Smooth muscle cell (in vitro differentiated cells): ENCODE data around the gene RHOT2. TPM values are rescaled to one million over a fixed set of nuclear protein-coding genes. Genes with fewer than 3 reads are reported as not detected.
A peak's percentile ranks its signal among the peaks of the same experiment; 100 is the strongest.

Source experiments
- DNase-seq: peaks from one replicate; lab custom pipeline; 2025; ENCODE audit not compliant: unreplicated experiment; lab: John Stamatoyannopoulos, UW
- H2AFZ ChIP-seq: fragments of 200-600 bp; sonication (generic); 2 replicates; pipeline ENCODE4 v1.6.0; 2016; ENCODE audit warnings: antibody characterized with exemption, low read depth, mild to moderate bottlenecking
- H3F3A ChIP-seq: fragments of 200-600 bp; sonication (generic); 2 replicates; pipeline ENCODE4 v1.6.0; 2017; ENCODE audit warnings: antibody characterized with exemption, low read depth
- H3K27ac ChIP-seq: fragments of 200-600 bp; sonication (generic); 2 replicates; pipeline ENCODE4 v1.5.1; 2016; ENCODE audit warnings: low read depth, mild to moderate bottlenecking
- H3K27me3 ChIP-seq: fragments of 200-600 bp; sonication (generic); 2 replicates; pipeline ENCODE4 v1.6.1; 2016; ENCODE audit warnings: low read depth, mild to moderate bottlenecking
- H3K36me3 ChIP-seq: fragments of 200-600 bp; sonication (generic); 2 replicates; pipeline ENCODE4 v1.5.1; 2016; ENCODE audit warnings: low read depth
- H3K4me1 ChIP-seq: fragments of 200-600 bp; sonication (generic); 2 replicates; pipeline ENCODE4 v1.5.1; 2016; ENCODE audit warnings: low read depth
- H3K4me2 ChIP-seq: fragments of 200-600 bp; sonication (generic); 2 replicates; pipeline ENCODE4 v1.6.0; 2016; ENCODE audit warnings: mild to moderate bottlenecking
- H3K4me3 ChIP-seq: fragments of 200-600 bp; sonication (generic); 2 replicates; pipeline ENCODE4 v1.5.1; 2016; ENCODE audit warnings: mild to moderate bottlenecking
- H3K79me2 ChIP-seq: fragments of 200-600 bp; sonication (generic); 2 replicates; pipeline ENCODE4 v1.6.0; 2016; ENCODE audit warnings: low read depth, mild to moderate bottlenecking
- H3K9ac ChIP-seq: fragments of 200-600 bp; sonication (generic); 2 replicates; pipeline ENCODE4 v1.6.0; 2016; ENCODE audit warnings: low read depth
- H3K9me3 ChIP-seq: fragments of 200-600 bp; sonication (generic); replicated peaks from 2 replicates; pipeline ENCODE4 v1.5.1; 2016; ENCODE audit warnings: low read depth
- H4K20me1 ChIP-seq: fragments of 200-600 bp; sonication (generic); 2 replicates; pipeline ENCODE4 v1.6.0; 2016; ENCODE audit warnings: low read depth
- WGBS: methylation state at CpG from one replicate; pipeline ENCODE4 v1.1.7; 2016; ENCODE audit warnings: low lambda C conversion rate; 5-methylcytosine and 5-hydroxymethylcytosine counted together
- polyA plus RNA-seq: library from polyadenylated mRNA; unstranded; fragments of >200 nt; fragmentation: Nextera tagmentation; extraction: Ambion mirVana; gene quantifications from 2 replicates; pipeline ENCODE4 v1.2.1, GENCODE V29; 2016
- total RNA-seq: library from RNA; depleted of rRNA; stranded (reverse); fragments of >200 nt; gene quantifications from 2 replicates; pipeline ENCODE4 v1.2.3, GENCODE V29; 2014
- TF ChIP-seq, protein P1 (sequence below): fragments of 200-600 bp; sonication (generic); IDR thresholded peaks from 2 replicates; pipeline ENCODE4 v1.5.1; 2017; ENCODE audit warnings: borderline replicate concordance, mild to moderate bottlenecking, antibody characterized with exemption; ENCODE audit not compliant: insufficient read depth, poor library complexity, severe bottlenecking

The RHOT2 gene
- total and polyA plus RNA-seq, 2 experiments from 2014 or later, result 41.4 to 148 TPM

DNA sequence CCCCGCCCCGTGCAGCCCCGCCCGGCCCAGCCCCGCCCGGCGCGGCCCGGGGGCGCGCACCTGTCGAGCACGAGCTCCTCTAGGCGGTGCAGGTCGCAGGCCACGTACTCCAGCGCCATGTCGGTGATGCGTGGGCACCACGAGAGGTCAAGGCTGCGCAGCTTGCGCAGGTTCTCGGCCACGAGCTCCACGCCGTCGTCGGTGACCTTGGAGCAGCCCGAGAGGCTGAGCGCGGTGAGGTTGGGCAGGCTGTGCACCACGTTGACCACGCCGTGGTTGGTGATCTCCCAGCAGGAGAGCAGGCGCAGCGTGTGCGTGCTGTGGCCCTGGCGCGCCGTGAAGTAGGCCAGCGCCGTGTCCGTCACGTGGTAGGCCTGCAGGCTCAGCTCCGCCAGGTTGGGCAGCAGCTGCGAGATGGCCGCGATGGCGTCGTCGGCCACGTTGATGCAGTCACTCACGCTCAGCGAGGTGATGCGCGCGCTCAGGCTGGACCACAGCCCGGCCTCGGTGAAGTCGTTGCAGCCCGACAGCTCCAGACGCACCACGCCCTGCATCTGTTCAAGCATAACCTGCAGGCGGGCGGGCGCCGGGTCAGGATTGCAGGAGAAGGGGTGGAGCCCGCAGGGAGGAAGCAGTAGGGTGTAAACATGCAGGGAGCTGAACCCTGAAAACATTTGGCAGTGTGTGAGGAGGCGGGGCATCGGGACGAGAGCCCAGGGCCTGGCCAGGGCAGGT, 27.6 kb downstream of the RHOT2 start:
- Histone ChIP-seq H3K27me3 (peaks cover 83% of the 10 kb centered on the region), H3K4me2 (peak overlapping the region; percentile 31), H4K20me1 (no peaks in the 10 kb centered on the region), H3K4me3 (no peak overlapping the region), H3F3A (no peaks in the 10 kb centered on the region), H3K9ac (no peak overlapping the region), H3K9me3 (no peaks in the 10 kb centered on the region), H3K36me3 (no peaks in the 10 kb centered on the region), H3K4me1 (peaks cover 6% of the 10 kb centered on the region), H2AFZ (no peak overlapping the region), H3K79me2 (no peaks in the 10 kb centered on the region), H3K27ac (no peak overlapping the region)
- DNase-seq, result no peak
- WGBS, result 15% methylated on average over 60 of the region's 71 CpGs
- TF ChIP-seq, protein P1, sequence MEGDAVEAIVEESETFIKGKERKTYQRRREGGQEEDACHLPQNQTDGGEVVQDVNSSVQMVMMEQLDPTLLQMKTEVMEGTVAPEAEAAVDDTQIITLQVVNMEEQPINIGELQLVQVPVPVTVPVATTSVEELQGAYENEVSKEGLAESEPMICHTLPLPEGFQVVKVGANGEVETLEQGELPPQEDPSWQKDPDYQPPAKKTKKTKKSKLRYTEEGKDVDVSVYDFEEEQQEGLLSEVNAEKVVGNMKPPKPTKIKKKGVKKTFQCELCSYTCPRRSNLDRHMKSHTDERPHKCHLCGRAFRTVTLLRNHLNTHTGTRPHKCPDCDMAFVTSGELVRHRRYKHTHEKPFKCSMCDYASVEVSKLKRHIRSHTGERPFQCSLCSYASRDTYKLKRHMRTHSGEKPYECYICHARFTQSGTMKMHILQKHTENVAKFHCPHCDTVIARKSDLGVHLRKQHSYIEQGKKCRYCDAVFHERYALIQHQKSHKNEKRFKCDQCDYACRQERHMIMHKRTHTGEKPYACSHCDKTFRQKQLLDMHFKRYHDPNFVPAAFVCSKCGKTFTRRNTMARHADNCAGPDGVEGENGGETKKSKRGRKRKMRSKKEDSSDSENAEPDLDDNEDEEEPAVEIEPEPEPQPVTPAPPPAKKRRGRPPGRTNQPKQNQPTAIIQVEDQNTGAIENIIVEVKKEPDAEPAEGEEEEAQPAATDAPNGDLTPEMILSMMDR, result no peak

- no peak overlapping the region for H3K4me2 ChIP-seq
- H3K9ac ChIP-seq, result no peak overlapping the region
- WGBS, result 86% methylated on average over 19 of the region's 19 CpGs
- H4K20me1 ChIP-seq, result peaks cover 7% of the 10 kb centered on the region
- H2AFZ ChIP-seq, result no peak overlapping the region
- peaks cover 6% of the 10 kb centered on the region for H3K4me1 ChIP-seq
- DNase-seq, result no peak
- no peak overlapping the region for H3K4me3 ChIP-seq
- no peaks in the 10 kb centered on the region for H3F3A ChIP-seq
- H3K9me3 ChIP-seq, result no peaks in the 10 kb centered on the region
- H3K27me3 ChIP-seq, result peaks cover 88% of the 10 kb centered on the region
- no peak overlapping the region for H3K27ac ChIP-seq
- TF ChIP-seq, protein P1, result no peak
- no peaks in the 10 kb centered on the region for H3K36me3 ChIP-seq
- no peaks in the 10 kb centered on the region for H3K79me2 ChIP-seq
These were observed 31.2 kb downstream of the RHOT2 start for GRCh38 chr16:698911-699671.

GRCh38 chr16:700684-701584, 33.0 kb downstream of the RHOT2 start:
- no peaks in the 10 kb centered on the region for H3K36me3 ChIP-seq
- no peaks in the 10 kb centered on the region for H3K4me1 ChIP-seq
- WGBS, result 14% methylated on average over 69 of the region's 76 CpGs
- no peaks in the 10 kb centered on the region for H3K79me2 ChIP-seq
- TF ChIP-seq, protein P1, result no peak
- H3K27me3 ChIP-seq, result peaks cover 85% of the 10 kb centered on the region
- DNase-seq, result peak; percentile 13
- H3K9ac ChIP-seq, result no peak overlapping the region
- no peaks in the 10 kb centered on the region for H3K9me3 ChIP-seq
- no peak overlapping the region for H2AFZ ChIP-seq
- peaks cover 7% of the 10 kb centered on the region for H4K20me1 ChIP-seq
- no peaks in the 10 kb centered on the region for H3F3A ChIP-seq
- H3K4me3 ChIP-seq, result no peak overlapping the region
- H3K27ac ChIP-seq, result no peak overlapping the region
- H3K4me2 ChIP-seq, result peak overlapping the region; percentile 72
